AG08395 (cell line): Measurements from ENCODE around the gene C6orf132.

ENCODE experiments used
- DNase-seq: peaks from one replicate; pipeline ENCODE4 v3.0.0; 2012; ENCODE audit warnings: mixed read lengths, low spot score

C6orf132 gene

DNA sequence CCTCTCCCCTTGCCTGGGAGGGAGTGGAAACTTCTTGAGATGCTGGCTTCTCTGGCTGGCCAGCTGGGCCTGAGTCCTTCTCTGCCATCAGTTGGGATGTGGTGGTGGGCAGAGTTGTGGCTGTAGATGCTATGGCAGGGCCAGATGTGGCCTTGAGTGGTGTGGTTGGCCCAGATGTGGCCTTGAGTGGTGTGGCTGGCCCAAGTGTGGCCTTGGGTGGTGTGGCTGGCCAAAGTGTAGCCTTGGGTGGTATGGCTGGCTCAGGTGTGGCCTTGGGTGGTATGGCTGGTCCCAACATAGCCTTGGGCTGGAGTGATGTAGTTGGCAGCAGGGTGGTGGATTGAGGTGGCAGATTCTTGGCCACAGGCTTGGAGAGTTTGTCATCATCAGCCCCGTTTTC, 36.7 kb downstream of the C6orf132 start:
- no peak for DNase-seq

DNA sequence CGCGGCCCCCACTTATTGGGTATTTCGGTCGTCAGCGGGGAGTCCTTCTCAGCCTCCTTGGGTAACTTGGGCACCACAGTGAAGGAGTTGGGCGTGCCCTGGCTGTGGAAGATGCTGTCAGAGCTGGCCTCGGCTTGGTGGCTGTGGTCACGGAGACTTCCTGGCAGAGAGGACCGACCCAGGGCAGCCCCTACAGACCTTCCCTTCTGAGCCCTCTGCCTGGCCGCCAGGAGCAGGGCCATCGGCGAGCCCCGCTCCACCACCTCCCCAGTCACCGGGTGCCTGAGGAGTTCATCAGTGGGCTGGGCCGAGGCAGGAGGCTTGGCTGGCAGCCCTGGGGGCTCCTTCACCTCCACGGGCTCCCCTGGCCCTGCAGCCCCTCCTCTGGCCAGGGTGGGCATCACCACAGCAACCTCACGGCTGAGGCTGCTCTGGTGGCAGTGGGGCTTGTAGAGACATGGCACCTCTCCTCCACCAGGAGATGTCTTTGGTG, 37.2 kb downstream of the C6orf132 start:
- DNase-seq, result no peak

DNA sequence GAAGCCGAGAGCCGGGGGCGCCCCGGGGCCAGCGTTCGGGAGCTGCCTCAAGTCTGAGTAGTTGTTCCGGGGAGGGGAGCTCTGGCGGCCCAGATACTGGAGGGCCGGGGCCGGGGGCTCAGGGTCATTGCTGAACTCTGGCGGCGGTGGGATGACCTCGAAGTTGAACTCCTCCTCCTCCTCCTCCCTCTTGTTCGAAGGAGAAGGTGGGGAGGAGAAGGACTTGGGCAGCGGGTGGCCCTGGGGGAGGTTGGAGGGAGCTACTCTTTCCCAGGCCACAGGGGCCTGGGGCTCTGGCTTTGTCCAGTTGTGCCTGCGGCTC, 37.7 kb downstream of the C6orf132 start:
- no peak for DNase-seq

DNA sequence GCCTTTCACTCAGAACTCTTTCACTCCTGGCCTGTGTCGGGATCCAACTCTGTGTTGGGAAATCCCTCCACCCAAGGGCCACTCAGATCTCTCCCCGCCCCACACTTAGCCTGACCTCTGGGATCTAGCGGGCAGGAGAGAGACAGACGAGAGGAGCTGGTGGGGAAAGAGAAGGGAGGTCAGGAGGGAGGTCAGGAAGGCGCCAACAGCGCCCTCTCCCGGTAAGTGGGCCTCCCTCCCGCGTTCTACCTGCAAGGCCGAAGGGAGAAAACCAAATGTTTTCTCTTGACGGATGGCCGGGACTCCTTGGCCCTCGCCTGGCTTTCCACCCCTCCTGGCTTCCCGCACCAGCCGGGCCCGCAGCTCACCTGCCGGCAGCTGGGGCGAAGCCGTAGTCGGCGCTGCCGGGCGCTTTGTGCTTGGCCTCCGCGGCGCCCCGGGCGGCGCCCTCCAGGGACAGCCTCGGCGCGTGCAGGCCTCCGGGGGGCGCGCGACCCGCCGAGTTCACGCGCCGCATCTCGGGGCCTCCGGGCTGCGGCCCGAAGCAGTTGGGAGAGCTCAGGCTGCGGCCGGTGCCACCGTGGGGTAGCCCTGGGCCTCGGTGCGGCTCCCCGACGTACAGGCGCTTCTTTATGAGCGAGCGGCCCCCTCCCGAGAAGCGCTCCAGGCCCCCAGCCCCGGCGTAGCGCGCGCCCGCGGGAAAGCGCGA, 38.2 kb downstream of the C6orf132 start:
- peak; percentile 43 for DNase-seq

DNA sequence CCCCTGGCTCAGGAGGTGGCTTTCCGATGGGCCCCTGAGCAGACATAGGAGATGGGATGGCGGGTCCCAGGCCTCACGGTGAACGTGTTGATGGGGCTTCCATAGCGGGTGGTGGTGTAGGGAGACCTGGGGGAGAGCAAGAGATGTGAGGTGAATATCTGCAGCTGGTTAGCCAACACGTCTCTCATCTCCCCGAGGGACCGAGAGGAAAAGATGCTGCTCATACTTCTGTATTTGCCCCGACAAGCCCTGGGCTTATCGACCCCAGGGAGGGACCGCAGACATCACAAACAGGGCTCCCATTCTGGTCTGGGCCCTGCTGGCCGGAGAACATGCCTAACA, 38.7 kb downstream of the C6orf132 start:
- no peak for DNase-seq

DNA sequence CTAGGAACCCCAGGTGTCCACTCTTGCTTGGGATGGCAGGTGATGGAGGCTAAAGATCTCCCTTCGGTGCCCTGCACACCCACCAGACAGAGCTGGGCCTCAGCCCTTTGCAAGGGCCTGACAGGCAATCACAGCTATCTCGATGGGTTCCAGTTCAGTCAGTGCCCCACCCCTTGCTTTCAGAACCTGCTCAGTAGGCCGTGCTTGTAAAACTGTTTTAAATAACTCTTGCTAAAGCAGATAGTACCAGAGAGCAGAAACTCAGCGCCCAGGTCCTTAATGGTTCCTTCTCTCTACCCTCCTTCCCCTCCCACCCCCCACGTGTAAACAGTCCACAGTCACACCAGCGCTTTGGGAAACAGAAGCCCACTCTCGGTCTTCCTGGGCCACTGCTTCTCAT, 39.2 kb downstream of the C6orf132 start:
- no peak for DNase-seq

DNA sequence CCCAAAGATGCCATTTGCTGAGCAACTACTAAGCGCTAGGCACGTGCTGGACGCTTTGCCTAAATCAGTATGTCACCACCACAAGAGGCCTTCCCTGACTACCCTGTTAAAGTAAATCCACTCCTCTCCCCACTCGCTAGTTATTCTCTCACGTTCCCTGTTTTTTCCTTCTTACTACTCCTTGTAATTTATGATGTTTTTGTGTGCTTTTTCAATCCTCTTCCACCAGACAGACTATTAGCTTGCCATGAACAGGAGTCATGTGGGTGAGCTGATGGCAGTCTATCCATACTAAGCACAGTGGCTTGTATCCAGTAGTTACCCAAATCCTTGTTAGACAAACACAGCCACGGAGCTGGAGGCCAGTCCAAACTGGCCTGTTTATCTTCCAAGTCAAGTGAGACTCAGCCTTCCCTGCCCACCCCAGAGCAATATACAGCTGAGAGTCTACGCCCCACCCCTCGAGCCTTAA, 41.2 kb downstream of the C6orf132 start:
- no peak for DNase-seq

DNA sequence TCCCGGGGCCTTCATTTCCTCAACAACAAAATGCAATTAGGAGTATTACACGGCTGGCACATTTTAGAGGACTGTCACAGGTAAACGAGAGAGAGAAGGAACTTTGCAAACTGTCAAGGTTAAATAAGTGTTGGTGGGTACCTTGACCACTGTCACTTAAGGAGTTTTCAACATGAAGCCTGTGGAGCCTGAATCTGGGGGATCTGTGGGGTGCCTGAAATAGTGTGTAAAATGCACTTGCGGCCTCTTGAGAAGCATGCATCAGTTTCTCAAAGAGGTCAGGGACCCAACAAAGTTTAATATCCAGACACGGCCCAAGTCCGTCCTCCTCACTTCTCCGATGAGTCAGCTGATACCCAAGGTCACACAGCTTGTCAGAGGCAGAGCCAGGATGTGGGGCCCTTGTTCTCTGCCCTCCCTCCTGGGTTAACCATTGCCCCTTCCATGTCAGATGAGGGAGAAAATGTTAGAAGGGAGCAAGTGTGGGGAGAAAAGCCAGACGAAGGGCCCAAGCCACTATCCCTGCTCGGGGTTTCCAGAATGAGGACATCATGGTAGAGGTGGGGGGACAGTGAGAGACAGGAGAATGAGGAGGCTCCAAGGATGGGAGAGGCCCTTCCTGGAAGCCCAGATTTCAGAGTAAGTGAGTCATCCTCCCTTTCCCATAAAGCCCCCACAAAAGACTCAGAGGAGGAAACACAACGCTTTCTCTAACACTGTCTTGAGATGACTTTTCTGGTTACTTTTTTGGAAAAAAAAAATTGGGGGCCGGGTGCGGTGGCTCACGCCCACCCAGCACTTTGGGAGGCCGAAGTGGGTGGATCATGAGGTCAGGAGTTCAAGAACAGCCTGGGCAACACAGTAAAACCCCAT, 42.2 kb downstream of the C6orf132 start:
- DNase-seq, result no peak

DNA sequence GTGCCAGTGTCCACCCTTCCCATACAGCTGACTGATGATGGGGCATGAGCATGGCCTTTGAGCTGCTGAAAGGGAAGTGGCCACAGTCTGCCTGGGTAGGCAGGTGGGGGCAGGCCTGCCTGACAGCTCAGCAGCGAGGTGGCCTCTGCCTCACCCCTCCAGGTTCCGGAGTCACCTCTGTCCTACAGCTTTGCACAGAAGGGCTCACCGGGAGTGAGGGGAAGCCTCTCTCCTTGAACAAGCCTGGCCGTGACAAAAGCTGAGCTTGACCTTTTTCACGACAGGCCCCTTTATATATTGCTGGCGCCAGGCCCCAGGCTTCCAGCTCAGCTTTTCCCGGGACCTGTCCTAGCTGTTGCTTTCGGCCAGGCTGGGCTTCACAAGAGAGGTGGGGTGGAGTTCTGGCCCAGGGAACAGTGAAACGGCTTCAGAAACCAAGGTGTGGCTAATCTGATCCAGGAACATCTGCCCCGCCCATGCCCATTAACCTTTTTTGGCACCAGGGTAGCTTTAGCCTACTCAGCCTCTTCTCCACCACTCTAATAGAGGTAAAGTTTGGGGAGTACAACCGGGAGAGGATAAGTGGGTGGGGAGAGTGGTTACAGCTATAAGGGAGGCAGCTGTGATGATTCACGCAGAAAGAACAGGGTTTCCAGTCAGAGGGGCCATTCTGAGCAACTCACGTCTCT, 42.9 kb downstream of the C6orf132 start:
- DNase-seq, result peak; percentile 37

DNA sequence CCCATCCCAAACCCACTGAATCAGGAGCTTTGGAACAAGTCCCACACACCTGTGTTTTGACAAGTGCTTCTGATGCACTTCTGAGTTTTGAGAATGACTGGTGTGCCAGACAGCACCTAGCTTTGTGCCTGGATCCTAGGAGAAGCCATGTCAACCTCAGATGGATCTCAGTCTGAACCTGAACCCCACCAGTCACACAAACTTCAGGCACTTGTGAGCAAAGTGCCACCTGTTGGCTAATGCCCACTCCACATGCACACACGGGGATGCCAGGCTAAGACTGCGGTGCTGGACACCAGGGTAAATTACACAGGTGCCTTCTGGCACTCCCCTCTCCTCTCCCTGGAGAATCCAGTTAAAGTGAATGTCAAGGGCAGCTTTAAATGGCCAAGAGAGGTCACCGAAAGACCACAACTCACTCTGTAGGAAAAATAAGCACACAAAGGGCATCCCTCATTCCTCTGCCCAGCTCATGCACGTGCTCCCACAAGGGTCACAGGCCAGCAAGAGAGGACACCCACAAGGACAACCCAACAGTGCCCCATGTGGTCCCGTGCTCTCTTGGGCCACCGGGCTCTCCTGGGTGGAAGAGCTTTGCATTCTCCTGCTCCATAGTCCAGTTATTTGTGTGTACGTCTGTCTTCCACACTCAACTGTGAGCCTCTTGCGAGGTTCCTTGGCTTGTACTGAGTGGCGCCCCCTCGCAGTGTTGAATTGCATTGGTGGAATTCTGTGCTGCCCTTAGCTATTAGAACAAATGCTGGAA, 46.5 kb downstream of the C6orf132 start:
- no peak for DNase-seq

DNA sequence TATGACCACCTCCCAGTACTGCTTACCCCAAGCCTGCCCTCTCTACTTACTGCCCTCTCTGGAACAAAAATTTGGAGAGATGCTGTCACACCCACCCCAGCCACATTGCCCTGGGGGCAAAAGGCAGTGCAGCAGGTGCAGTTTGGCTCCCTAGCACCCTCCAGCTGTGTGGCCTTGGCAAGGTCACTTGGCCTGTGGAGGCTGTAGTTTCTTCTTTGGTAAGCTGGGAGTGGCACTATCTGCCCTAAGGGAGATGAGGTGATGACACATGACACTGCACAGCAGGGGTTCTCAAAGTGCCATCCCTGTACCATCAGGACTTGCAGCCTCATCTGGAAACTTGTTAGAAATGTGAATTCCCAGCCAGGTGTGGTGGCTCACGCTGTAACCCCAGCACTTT, 47.3 kb downstream of the C6orf132 start:
- no peak for DNase-seq

DNA sequence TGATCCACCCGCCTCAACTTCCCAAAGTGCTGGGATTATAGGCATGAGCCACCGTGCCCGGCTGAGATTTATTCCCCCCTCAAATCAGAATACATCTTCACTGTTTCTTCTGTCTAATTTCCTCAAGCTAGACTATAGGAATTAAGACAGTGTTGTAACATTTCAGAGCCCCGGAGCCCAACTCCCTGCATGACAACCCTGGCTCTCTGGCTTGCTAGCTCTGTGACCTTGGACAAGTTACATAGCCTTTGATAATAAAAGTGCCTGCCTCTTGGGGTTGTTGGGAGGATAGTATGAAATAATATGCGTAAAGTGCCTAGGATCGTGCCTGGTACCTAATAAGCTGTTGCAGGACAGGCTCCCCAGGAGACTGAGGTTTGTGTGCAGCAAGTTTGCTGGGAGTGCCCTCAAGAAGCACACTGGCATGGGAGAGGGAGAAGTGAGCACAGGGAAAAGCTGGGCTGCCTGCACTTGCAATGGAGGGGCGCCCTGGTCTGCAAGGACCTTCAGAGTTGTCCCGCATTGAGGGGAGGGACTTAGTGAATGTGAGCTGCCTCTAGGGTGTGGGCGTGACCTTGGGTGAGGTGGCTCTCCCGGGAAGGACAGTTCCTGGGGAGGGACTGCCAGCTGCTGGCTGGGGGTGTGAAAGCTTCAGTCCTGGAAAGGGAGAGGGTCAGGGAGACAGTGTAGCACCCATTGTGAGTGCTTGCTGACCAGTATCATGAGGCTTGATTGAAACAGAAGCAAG, 48.7 kb downstream of the C6orf132 start:
- DNase-seq, result no peak

DNA sequence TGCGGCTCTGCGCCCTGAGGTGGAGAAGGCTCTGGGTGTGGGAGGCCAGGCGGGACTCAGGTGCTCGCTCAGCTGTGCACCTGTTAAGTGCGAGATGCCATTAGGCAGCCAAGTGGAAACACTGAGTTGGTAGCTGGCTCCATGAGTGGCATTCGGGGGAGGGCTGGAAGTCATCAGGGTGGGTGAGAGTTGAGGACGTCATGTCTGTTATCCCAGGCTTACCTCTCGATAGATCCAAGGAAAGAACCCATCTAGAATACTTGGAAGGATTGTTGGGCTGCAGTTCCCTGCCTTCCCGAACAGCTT, 50.7 kb downstream of the C6orf132 start:
- DNase-seq, result no peak

DNA sequence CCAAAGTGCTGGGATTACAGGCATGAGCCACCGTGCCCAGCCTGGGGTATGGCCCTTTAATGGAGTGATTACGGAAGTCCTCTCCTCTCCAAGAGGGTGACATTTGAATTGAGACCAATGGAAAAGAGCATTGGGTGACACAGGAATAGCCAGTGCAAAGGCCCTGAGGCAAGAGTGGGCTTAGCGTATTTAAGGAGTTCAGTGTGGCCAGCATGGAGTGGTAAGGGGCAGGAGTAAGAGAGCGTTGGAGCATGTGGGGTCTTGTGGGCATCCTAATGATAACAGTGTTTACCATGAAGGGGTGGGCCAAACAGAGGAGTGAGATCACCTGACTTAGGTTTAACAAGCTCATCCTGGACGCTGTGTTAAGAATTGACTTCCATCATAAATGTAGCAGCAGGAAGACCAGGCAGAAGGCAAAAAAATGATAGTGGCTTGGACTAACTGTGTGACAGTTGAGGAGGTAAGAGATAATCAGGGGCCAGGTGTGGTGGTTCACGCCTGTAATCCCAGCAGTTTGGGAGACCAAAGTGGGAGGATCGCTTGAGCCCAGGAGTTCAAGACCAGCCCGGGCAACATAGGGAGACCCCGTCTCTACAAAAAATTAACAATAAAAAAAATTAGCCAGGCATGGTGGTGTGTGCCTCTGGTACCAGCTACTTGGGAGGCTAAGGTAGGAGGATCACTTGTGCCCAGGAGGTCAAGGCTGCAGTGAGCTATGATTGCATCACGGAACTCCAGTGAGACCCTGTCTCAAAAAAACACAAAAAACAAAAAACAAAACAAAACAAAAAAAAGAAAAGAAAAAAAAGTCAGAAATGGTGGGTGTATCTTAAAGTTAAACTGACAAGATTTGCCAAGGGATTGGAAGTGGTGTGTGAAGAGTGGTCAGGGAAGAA, 51.4 kb downstream of the C6orf132 start:
- DNase-seq, result no peak

DNA sequence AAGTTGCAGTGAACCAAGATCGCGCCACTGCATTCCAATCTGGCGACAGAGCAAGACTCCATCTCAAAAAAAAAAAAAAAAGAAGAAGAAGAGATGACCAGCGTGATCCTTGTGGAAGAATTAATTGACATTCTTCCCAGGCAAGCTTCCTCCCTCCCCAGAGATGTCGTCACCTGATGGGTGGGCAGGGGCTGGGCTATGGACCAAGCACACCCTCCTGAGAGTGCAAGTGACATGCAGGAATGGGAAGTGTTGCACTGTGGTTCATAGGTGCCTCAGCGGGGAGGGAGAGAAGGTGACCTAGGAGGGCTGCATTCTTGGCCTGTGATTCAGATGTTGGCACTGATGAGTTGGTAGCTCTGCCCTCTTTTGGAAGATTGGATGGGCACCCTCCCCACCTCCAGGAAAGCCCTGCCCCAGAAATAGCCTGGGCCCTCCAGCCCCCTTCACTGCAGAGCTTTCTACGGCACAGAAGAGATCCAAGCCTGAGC, 54.3 kb downstream of the C6orf132 start:
- no peak for DNase-seq

DNA sequence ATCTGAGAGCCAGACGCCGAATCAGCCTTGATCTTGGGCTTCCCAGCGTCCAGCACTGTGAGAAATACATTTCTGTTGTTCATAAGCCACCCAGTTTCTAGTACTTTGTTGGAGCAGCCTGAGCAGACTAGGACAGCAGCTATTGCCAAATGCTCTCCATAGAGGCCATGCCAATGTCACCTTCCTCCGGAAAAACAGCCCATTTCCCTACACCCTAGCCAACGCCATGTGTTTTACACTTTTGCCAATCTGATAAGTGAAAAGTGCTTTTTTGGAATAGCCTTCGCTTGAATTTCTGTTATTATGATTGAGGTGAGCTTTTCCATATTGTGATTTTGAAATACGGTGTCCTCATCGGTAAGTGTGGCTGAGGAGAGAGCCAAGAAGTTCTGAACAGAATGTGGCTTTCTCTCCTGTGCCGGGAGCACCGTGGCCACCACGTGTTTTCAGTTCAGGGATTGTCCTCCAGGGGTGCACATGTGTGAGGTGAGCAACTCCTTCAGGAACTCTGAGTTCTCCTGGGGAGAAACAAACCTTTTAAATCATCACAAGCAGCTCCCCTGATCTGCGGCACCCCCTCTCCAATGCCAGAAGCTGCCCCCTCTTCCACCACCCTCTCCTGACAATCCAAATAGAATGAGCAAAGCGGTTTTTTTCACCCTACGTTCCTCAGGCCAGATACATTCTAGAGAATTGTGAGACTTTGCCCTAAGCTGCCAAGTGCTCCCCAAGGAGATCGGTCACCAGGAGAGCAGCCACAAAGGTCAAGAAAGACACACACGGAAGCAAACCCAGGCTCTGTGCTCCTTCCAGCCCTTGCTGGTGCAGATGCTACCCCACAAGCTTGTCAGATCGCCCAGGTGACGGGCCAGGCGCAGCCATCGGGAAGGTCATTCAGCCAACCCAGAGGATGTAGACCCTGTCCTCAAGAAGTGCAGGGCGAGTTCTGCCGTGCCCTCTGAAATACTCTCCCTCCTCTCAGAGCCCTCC, 56.1 kb downstream of the C6orf132 start:
- DNase-seq, result no peak

DNA sequence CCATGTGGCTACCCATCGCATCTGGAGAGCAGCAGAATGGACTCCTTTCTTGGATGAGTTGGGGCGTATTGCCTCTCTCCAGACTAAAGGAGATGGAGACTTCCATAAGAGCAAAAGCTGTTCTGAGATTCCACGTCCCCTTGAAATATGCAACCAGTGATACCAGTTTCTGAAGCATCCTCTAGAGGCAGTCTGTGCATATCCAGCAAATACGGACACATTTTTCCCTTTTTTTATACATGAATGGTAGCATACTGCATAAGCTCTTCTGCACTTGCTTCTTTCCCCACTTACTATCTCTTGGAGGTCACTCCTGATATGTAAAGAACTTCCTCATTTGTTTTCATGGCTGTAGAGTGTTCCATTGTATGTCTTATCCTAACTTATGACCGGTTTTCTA, 57.5 kb downstream of the C6orf132 start:
- no peak for DNase-seq

DNA sequence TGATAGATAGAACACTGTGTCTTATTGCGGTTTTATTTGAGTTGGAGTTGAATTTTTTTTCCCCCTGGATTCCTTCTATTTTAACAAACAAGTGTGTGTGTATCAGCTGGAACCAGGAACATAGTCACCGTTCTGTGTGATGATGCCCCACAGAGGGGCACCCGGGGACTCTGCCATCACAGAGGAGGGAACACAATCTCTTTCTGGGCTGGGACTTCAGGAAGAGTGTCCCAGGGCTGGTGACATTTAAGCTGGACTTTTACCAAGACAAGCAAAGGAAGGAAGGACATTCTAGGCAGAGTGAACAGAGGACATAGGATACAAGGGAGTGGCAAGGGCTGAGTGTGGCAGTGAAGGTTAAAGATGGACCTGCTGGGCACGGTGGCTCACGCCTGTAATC, 58.9 kb downstream of the C6orf132 start:
- no peak for DNase-seq

DNA sequence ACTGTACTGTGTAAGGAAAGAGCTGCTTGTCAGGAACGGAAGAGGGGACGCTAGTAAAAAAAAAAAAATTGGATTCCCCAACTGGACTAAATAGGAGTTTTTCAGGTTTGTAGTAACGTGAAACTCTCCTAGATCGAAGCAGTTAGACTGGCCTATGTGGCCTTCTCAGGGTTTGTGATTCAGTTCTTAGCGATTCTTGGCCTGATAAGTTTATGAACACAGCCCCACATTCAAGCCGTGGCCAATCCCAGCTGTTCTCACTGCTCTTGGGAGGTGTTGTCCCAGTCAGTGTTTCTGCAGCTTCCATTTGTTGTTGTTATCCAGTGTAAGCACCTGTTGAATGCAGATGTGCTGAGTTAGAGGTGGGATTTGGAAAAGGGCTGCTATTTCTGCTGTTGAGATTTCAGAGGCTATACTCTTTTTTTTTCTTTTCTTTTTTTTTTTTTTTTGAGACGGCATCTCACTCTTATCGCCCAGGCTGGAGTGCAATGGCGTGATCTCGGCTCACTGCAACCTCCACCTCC, 62.4 kb downstream of the C6orf132 start:
- DNase-seq, result no peak
